Neural progenitor cell (in vitro differentiated cells): Measurements from ENCODE around the gene GUCA1A.

ENCODE experiments used
- CTCF ChIP-seq: fragments of 200-600 bp; sonication (generic); IDR thresholded peaks from 2 replicates; pipeline ENCODE4 v1.5.1; 2017; ENCODE audit warnings: antibody characterized with exemption, mild to moderate bottlenecking
- EZH2 ChIP-seq: fragments of 200-600 bp; sonication (generic); IDR thresholded peaks from 2 replicates; pipeline ENCODE4 v1.6.1; 2017; ENCODE audit warnings: antibody characterized with exemption, mild to moderate bottlenecking, moderate library complexity

GRCh38 chr6:42190554-42191183 is 17.5 kb downstream of the GUCA1A start:
- TF ChIP-seq CTCF (no peak), EZH2 (no peak)
